Measurements from ENCODE around the gene PLPP4.

The PLPP4 gene

GRCh38 chr10:120507651-120508050, 50.6 kb downstream of the PLPP4 start:
- H3K27ac ChIP-seq: no peak overlapping the region
- TF ChIP-seq, protein P1, sequence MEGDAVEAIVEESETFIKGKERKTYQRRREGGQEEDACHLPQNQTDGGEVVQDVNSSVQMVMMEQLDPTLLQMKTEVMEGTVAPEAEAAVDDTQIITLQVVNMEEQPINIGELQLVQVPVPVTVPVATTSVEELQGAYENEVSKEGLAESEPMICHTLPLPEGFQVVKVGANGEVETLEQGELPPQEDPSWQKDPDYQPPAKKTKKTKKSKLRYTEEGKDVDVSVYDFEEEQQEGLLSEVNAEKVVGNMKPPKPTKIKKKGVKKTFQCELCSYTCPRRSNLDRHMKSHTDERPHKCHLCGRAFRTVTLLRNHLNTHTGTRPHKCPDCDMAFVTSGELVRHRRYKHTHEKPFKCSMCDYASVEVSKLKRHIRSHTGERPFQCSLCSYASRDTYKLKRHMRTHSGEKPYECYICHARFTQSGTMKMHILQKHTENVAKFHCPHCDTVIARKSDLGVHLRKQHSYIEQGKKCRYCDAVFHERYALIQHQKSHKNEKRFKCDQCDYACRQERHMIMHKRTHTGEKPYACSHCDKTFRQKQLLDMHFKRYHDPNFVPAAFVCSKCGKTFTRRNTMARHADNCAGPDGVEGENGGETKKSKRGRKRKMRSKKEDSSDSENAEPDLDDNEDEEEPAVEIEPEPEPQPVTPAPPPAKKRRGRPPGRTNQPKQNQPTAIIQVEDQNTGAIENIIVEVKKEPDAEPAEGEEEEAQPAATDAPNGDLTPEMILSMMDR (IDR thresholded peaks at IDR 0.05): no peak
- no peak for TF ChIP-seq ZFX (IDR thresholded peaks at IDR 0.05; ENCODE audit: borderline replicate concordance)

- H3K27ac ChIP-seq: no peak overlapping the region
- TF ChIP-seq, protein P1 (IDR thresholded peaks at IDR 0.05): no peak
- TF ChIP-seq ZFX (IDR thresholded peaks at IDR 0.05; ENCODE audit: borderline replicate concordance): no peak
Observed at GRCh38 chr10:120508393-120508792, 51.4 kb downstream of the PLPP4 start.

DNA sequence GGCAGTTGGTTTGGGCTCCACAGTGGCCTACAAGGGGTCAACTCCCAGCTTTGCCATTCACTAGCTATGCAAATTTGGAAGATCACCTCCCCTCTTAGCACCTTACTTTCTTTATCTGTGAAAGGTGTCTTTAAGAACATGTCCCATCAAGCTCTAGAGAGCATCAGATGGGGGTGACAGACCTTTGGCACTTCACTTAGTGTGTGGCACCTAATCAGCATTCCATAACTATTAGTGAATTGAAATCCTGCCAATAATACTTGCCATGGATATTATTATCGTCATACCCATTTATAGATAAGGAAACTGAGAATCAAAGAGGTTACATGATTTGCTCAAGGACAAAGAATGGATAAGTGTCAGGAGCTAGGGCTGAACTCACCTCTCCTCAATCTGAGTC, 51.9 kb downstream of the PLPP4 start:
- no peak for TF ChIP-seq ZFX (IDR thresholded peaks at IDR 0.05; ENCODE audit: borderline replicate concordance)
- TF ChIP-seq, protein P1 (IDR thresholded peaks at IDR 0.05): no peak
- no peak overlapping the region for H3K27ac ChIP-seq

- TF ChIP-seq ZFX (IDR thresholded peaks at IDR 0.05; ENCODE audit: borderline replicate concordance): no peak
- TF ChIP-seq, protein P1 (IDR thresholded peaks at IDR 0.05): no peak
- no peak overlapping the region for H3K27ac ChIP-seq
Observed at GRCh38 chr10:120511165-120511564, 54.1 kb downstream of the PLPP4 start.

DNA sequence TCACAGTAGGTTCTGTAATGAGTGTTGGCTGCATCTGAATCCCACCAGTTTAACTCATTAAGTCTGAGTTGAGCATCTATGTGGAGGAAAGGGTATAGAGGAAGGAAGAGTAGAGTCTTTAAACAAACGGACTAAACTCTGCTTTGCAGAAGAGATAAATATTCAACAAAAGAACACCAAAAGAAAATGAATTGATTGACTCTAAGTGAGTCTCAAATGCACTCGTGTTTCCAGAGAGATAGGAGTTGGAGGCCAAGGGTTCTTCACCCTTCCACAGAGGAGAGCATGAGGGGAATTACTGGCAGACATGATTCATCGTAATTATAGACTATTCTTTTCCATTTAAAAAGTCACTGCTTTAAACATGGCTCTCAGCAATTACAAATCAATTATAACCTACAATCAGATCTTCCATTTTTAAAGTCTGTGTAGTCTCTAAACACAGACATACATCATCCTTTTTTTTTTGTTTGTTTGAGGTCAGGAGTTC, 56.3 kb downstream of the PLPP4 start:
- TF ChIP-seq, protein P1 (IDR thresholded peaks at IDR 0.05): no peak
- no peak for TF ChIP-seq ZFX (IDR thresholded peaks at IDR 0.05; ENCODE audit: borderline replicate concordance)
- H3K27ac ChIP-seq: no peak overlapping the region

GRCh38 chr10:120514035-120514620, 57.1 kb downstream of the PLPP4 start:
- no peak for TF ChIP-seq ZFX (IDR thresholded peaks at IDR 0.05; ENCODE audit: borderline replicate concordance)
- TF ChIP-seq, protein P1 (IDR thresholded peaks at IDR 0.05): no peak
- no peak overlapping the region for H3K27ac ChIP-seq

DNA sequence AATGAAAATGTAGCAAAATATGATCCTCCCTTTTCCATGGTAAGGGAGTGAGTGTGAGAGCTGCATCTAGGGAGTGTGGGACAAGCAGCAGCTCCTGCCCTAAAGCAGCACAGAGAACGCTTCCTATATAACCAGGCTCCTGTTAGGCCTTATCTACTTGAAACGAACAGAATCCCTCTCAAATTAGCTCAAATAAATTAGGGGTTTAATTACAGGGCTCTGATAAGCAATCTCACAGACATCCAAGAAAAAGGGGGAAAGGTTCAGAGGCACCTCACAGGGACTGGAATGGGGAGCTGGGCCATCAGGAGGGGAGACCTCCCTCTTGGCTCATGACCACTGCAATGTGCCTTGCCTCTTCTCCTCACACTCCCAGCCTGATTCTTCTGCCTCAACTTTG, 57.9 kb downstream of the PLPP4 start:
- no peak for TF ChIP-seq ZFX (IDR thresholded peaks at IDR 0.05; ENCODE audit: borderline replicate concordance)
- H3K27ac ChIP-seq: no peak overlapping the region

- TF ChIP-seq, protein P1 (IDR thresholded peaks at IDR 0.05): no peak
- no peak for TF ChIP-seq ZFX (IDR thresholded peaks at IDR 0.05; ENCODE audit: borderline replicate concordance)
- no peak overlapping the region for H3K27ac ChIP-seq
Observed at GRCh38 chr10:120515741-120516140, 58.7 kb downstream of the PLPP4 start.
